Measurements from ENCODE around the gene MAP3K8. TPM values are rescaled to one million over a fixed set of nuclear protein-coding genes. Genes with fewer than 3 reads are reported as not detected.

The MAP3K8 gene
- total RNA-seq, 1 donor, result 14.5 TPM

- no peak overlapping the region for H3K4me2 ChIP-seq (ENCODE audit: insufficient read depth, low read length)
- no peak overlapping the region for H3K27ac ChIP-seq (ENCODE audit: low read depth, low read length)
- no peaks in the 10 kb centered on the region for H3K9me3 ChIP-seq (ENCODE audit: low read depth, low read length)
- no peak overlapping the region for H3K4me3 ChIP-seq (ENCODE audit: insufficient read depth, low read length)
- no peak for DNase-seq (ENCODE audit: insufficient read length, low spot score, missing footprints)
- peaks cover 24% of the 10 kb centered on the region for H3K36me3 ChIP-seq (ENCODE audit: insufficient read depth, low read length)
- no peak for TF ChIP-seq CTCF (IDR thresholded peaks at IDR 0.05; ENCODE audit: extremely low read depth, low read depth, low read length)
- peaks cover 9% of the 10 kb centered on the region for H3K4me1 ChIP-seq (ENCODE audit: insufficient read depth, low read length)
- H3K27me3 ChIP-seq (ENCODE audit: insufficient read depth, low read length), result no peaks in the 10 kb centered on the region
- no peak overlapping the region for H2AFZ ChIP-seq (ENCODE audit: low read length)
- no peaks in the 10 kb centered on the region for H3K79me2 ChIP-seq (ENCODE audit: insufficient read depth, low read length)
- no peaks in the 10 kb centered on the region for H4K20me1 ChIP-seq (ENCODE audit: insufficient read depth, low read length)
These were observed 13.3 kb downstream of the MAP3K8 start for GRCh38 chr10:30447125-30447799.

GRCh38 chr10:30448092-30448491, 14.1 kb downstream of the MAP3K8 start:
- TF ChIP-seq CTCF (IDR thresholded peaks at IDR 0.05; ENCODE audit: extremely low read depth, low read depth, low read length), result no peak

GRCh38 chr10:30453764-30454527, 20.0 kb downstream of the MAP3K8 start:
- no peaks in the 10 kb centered on the region for H3K9me3 ChIP-seq (ENCODE audit: low read depth, low read length)

More at GRCh38 chr10:30448092-30448491, 14.1 kb downstream of the MAP3K8 start:
- peaks cover 24% of the 10 kb centered on the region for H3K36me3 ChIP-seq (ENCODE audit: insufficient read depth, low read length)
- H2AFZ ChIP-seq (ENCODE audit: low read length), result no peak overlapping the region
- no peaks in the 10 kb centered on the region for H3K79me2 ChIP-seq (ENCODE audit: insufficient read depth, low read length)
- no peak overlapping the region for H3K4me3 ChIP-seq (ENCODE audit: insufficient read depth, low read length)
- H3K27ac ChIP-seq (ENCODE audit: low read depth, low read length), result no peak overlapping the region
- no peak for DNase-seq (ENCODE audit: insufficient read length, low spot score, missing footprints)
- no peak overlapping the region for H3K4me2 ChIP-seq (ENCODE audit: insufficient read depth, low read length)
- H4K20me1 ChIP-seq (ENCODE audit: insufficient read depth, low read length), result no peaks in the 10 kb centered on the region
- no peaks in the 10 kb centered on the region for H3K9me3 ChIP-seq (ENCODE audit: low read depth, low read length)
- no peaks in the 10 kb centered on the region for H3K27me3 ChIP-seq (ENCODE audit: insufficient read depth, low read length)
- peaks cover 9% of the 10 kb centered on the region for H3K4me1 ChIP-seq (ENCODE audit: insufficient read depth, low read length)

More at GRCh38 chr10:30453764-30454527, 20.0 kb downstream of the MAP3K8 start:
- H3K27ac ChIP-seq (ENCODE audit: low read depth, low read length), result peak overlapping the region; percentile 94
- H3K4me1 ChIP-seq (ENCODE audit: insufficient read depth, low read length), result peaks cover 27% of the 10 kb centered on the region
- H3K4me3 ChIP-seq (ENCODE audit: insufficient read depth, low read length), result peak overlapping the region; percentile 46
- H3K27me3 ChIP-seq (ENCODE audit: insufficient read depth, low read length), result no peaks in the 10 kb centered on the region
- H4K20me1 ChIP-seq (ENCODE audit: insufficient read depth, low read length), result peaks cover 3% of the 10 kb centered on the region
- H3K79me2 ChIP-seq (ENCODE audit: insufficient read depth, low read length), result no peaks in the 10 kb centered on the region
- peak overlapping the region; percentile 77 for H3K4me2 ChIP-seq (ENCODE audit: insufficient read depth, low read length)
- DNase-seq (ENCODE audit: insufficient read length, low spot score, missing footprints), result no peak
- peak overlapping the region; percentile 46 for H2AFZ ChIP-seq (ENCODE audit: low read length)
- TF ChIP-seq CTCF (IDR thresholded peaks at IDR 0.05; ENCODE audit: extremely low read depth, low read depth, low read length), result no peak
- peaks cover 18% of the 10 kb centered on the region for H3K36me3 ChIP-seq (ENCODE audit: insufficient read depth, low read length)
